Sigmoid colon (tissue), 7 donors: ENCODE measurements around the gene EEF2. TPM values are rescaled to one million over a fixed set of nuclear protein-coding genes. Genes with fewer than 3 reads are reported as not detected.

ENCODE experiments used
- DNase-seq: peaks from one replicate; pipeline ENCODE4 v3.0.0-alpha.2; 2019
- H3K27ac ChIP-seq, 4 donors: fragments of 200-600 bp; sonication (generic); one replicate each; pipeline ENCODE4 v1.5.1; 2016 to 2019; ENCODE audit warnings: mild to moderate bottlenecking in 1 of 4
- H3K27me3 ChIP-seq, 3 donors: fragments of 200-600 bp; sonication (generic); one replicate each; pipeline ENCODE4 v1.5.1; 2019; ENCODE audit warnings: mild to moderate bottlenecking in 1 of 3
- H3K36me3 ChIP-seq, 4 donors: fragments of 200-600 bp; sonication (generic); one replicate each; pipeline ENCODE4 v1.5.1; 2016 to 2019
- H3K4me1 ChIP-seq, 4 donors: fragments of 200-600 bp; sonication (generic); one replicate each; pipeline ENCODE4 v1.5.1; 2017 to 2019
- H3K4me3 ChIP-seq, 4 donors: fragments of 200-600 bp; sonication (generic); one replicate each; pipeline ENCODE4 v1.5.1; 2017 to 2019; ENCODE audit warnings: mild to moderate bottlenecking in 2 of 4, moderate library complexity in 1 of 4
- H3K9me3 ChIP-seq, 4 donors: fragments of 200-600 bp in 3 of 4; sonication (generic) in 3 of 4; one replicate each; pipeline versions ENCODE4 v1.5.1 to v1.6.1; 2013 to 2019
- EP300 ChIP-seq, 4 donors: sonication (generic); formaldehyde crosslinking; IDR thresholded peaks; one replicate each; pipeline ENCODE4 v1.6.1; 2017; ENCODE audit warnings: antibody characterized with exemption in 4 of 4
- POLR2A ChIP-seq, 2 donors: fragments of 450-650 bp; IDR thresholded peaks; one replicate each; pipeline ENCODE4 v1.6.1; 2016; ENCODE audit warnings: antibody characterized with exemption in 2 of 2, mild to moderate bottlenecking in 2 of 2, moderate library complexity in 2 of 2
- POLR2AphosphoS5 ChIP-seq, 4 donors: sonication (generic); formaldehyde crosslinking; IDR thresholded peaks; one replicate each; pipeline ENCODE4 v1.6.1; 2017; ENCODE audit warnings: antibody characterized with exemption in 4 of 4
- WGBS, 2 donors: extraction: QIAGEN DNeasy Blood & Tissue Kit; methylation state at CpG; one replicate each; pipeline ENCODE4 v1.1.7; 2013; 5-methylcytosine and 5-hydroxymethylcytosine counted together
- intact Hi-C: fragments of 100-400 bp; cut with DNase I; formaldehyde crosslinking; loops from one replicate; pipeline ENCODE4 v1.15.1; 2023
- polyA plus RNA-seq, 3 donors: library from polyadenylated mRNA; stranded (reverse); fragments of 200-250 nt; gene quantifications; one replicate each; pipeline ENCODE4 v1.2.3, GENCODE V29; 2013
- total RNA-seq, 4 donors: library from RNA; depleted of rRNA; stranded (reverse); fragments of >200 nt; gene quantifications; one replicate each; pipeline ENCODE4 v1.1.0, GENCODE V29; 2016
- TF ChIP-seq, protein P1 (sequence below), 4 experiments: fragments of 450-650 bp in 3 of 4; fragments of 200-600 bp in 1 of 4; IDR thresholded peaks; one replicate each; pipeline ENCODE4 v1.5.1; 2016 to 2019; ENCODE audit warnings: antibody characterized with exemption in 4 of 4, mild to moderate bottlenecking in 3 of 4, moderate library complexity in 2 of 4
- donor health status: healthy with polysubstance abuse.
- donor health status: Bipolar disorder and iron deficiency.
- donor health status: healthy.

EEF2 gene
- total and polyA plus RNA-seq, 7 donors, result 906 to 2,448 (median 1,842) TPM

DNA sequence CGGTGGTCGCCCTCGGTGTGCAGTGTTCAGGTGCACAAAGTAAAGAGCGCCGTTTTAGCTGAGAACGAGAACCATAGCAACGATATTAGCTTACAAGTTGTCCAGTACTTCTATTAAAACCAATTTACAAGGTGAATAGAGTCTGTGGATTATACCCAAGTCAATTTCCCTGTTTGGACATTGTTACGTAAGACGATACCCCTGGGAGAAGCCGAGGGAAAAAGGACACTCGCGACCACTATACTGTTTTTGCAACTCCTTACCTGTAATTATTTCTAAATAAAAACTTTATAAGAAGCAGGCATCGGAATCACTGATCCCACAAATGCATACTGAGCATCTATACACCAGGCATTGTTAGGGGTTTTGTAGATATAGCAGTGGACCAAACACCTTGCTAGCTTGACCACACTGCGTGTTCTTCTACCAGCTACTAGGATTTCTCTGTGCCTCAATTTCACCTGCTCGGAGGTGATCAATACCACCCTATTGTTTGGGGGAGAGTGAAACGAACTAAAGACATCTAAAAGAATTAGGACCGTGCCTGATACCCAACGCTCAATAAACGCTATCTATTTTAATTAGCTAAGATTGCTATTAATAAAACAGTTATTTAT is 488 bp upstream of the EEF2 start:
- DNase-seq, result no peak
- intact Hi-C loops, result loop anchor here (2.0 to 10.0 kb wide), 7 partner anchors 15 to 529 kb away; partner anchors contain the start of genes ANKRD24, DAPK3, MAP2K2 and PLIN4
- H3K9me3 ChIP-seq, result no peaks in the 10 kb centered on the region
- H3K4me3 ChIP-seq, result peak overlapping the region; percentile 70 to 86 (median 82)
- peaks cover 34 to 37% (median 36%) of the 10 kb centered on the region in 4 donors for H3K36me3 ChIP-seq
- WGBS, 2 donors, result 2 to 5% methylated on average over 19 of the region's 19 CpGs
- TF ChIP-seq EP300 (IDR thresholded peaks at IDR 0.05), result no peak
- TF ChIP-seq, protein P1, sequence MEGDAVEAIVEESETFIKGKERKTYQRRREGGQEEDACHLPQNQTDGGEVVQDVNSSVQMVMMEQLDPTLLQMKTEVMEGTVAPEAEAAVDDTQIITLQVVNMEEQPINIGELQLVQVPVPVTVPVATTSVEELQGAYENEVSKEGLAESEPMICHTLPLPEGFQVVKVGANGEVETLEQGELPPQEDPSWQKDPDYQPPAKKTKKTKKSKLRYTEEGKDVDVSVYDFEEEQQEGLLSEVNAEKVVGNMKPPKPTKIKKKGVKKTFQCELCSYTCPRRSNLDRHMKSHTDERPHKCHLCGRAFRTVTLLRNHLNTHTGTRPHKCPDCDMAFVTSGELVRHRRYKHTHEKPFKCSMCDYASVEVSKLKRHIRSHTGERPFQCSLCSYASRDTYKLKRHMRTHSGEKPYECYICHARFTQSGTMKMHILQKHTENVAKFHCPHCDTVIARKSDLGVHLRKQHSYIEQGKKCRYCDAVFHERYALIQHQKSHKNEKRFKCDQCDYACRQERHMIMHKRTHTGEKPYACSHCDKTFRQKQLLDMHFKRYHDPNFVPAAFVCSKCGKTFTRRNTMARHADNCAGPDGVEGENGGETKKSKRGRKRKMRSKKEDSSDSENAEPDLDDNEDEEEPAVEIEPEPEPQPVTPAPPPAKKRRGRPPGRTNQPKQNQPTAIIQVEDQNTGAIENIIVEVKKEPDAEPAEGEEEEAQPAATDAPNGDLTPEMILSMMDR (IDR thresholded peaks at IDR 0.05), result no peak
- no peak for TF ChIP-seq POLR2AphosphoS5 (IDR thresholded peaks at IDR 0.05)
- TF ChIP-seq POLR2A (IDR thresholded peaks at IDR 0.05), result no peak
- H3K27me3 ChIP-seq, result no peaks in the 10 kb centered on the region
- H3K4me1 ChIP-seq, result peaks cover 0 to 62% (median 49%) of the 10 kb centered on the region in 4 donors
- H3K27ac ChIP-seq, result peak overlapping the region; percentile 92 to 96 (median 94)

- Histone ChIP-seq H3K36me3 (peaks cover 46 to 49% (median 48%) of the 10 kb centered on the region in 4 donors), H3K4me1 (peaks cover 0 to 62% (median 49%) of the 10 kb centered on the region in 4 donors), H3K9me3 (no peaks in the 10 kb centered on the region), H3K4me3 (peak overlapping the region; percentile 70 to 86 (median 82)), H3K27ac (peak overlapping the region; percentile 92 to 96 (median 94)), H3K27me3 (no peaks in the 10 kb centered on the region)
- TF ChIP-seq POLR2AphosphoS5 (IDR thresholded peaks at IDR 0.05), result no peak
- TF ChIP-seq, protein P1 (IDR thresholded peaks at IDR 0.05), result no peak
- no peak for TF ChIP-seq EP300 (IDR thresholded peaks at IDR 0.05)
- no peak for TF ChIP-seq POLR2A (IDR thresholded peaks at IDR 0.05)
- DNase-seq, result no peak
- intact Hi-C loops, result loop anchor here (2.0 to 10.0 kb wide), 2 partner anchors 14 to 530 kb away; partner anchors contain the start of genes DAPK3 and PLIN4
- 0% methylated on average over 10 of the region's 10 CpGs for WGBS, 2 donors
These were observed 717 bp downstream of the EEF2 start for GRCh38 chr19:3984584-3984907.

- no peaks in the 10 kb centered on the region for H3K9me3 ChIP-seq
- no peaks in the 10 kb centered on the region for H3K27me3 ChIP-seq
- peak in 1 of 4 donors; percentile 20 for TF ChIP-seq POLR2AphosphoS5 (IDR thresholded peaks at IDR 0.05)
- no peak for TF ChIP-seq POLR2A (IDR thresholded peaks at IDR 0.05)
- WGBS, 2 donors, result 13 to 33% methylated on average over 30 of the region's 30 CpGs
- peaks cover 51 to 54% (median 53%) of the 10 kb centered on the region in 4 donors for H3K36me3 ChIP-seq
- peaks cover 0 to 62% (median 49%) of the 10 kb centered on the region in 4 donors for H3K4me1 ChIP-seq
- peak overlapping the region; percentile 70 to 86 (median 82) for H3K4me3 ChIP-seq
- intact Hi-C loops, result loop anchor here (2.0 to 10.0 kb wide), 2 partner anchors 13 to 531 kb away; partner anchors contain the start of genes DAPK3 and PLIN4
- peak overlapping the region; percentile 92 to 96 (median 94) for H3K27ac ChIP-seq
- peak; percentile 71 for DNase-seq
These were observed 1.2 kb downstream of the EEF2 start for GRCh38 chr19:3983936-3984583.

DNA sequence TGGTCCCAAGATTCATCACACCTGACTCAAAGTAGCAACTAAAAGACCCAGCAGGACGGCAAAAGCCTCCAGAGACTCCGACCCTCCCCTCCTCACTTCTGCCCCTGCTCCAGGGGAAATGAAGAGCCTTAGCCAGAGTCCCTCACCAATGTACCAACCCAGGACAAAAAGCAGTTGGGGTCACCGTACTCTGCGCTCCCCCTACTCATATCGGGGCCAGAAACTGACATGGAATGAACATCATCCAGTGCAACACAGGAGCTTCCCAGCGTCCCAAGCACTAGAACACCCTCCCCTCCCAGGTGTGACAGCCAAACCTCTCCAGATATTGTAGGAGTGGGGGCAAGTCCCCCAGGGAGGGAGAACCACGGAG is 1.7 kb downstream of the EEF2 start:
- H3K9me3 ChIP-seq, result no peaks in the 10 kb centered on the region
- H3K4me3 ChIP-seq, result peak overlapping the region in 2 of 4 donors; percentile 81 to 84
- no peak for DNase-seq
- peaks cover 0 to 62% (median 49%) of the 10 kb centered on the region in 4 donors for H3K4me1 ChIP-seq
- peaks cover 55 to 59% (median 57%) of the 10 kb centered on the region in 4 donors for H3K36me3 ChIP-seq
- no peaks in the 10 kb centered on the region for H3K27me3 ChIP-seq
- intact Hi-C loops, result loop anchor here (10.0 kb wide), 1 partner anchor 531 kb away; the partner anchor contains the start of gene PLIN4
- H3K27ac ChIP-seq, result peak overlapping the region; percentile 92 to 96 (median 94)
- WGBS, 2 donors, result 61 to 72% methylated on average over 7 of the region's 7 CpGs
- no peak for TF ChIP-seq POLR2A (IDR thresholded peaks at IDR 0.05)
- TF ChIP-seq POLR2AphosphoS5 (IDR thresholded peaks at IDR 0.05), result no peak
- TF ChIP-seq, protein P1 (IDR thresholded peaks at IDR 0.05), result no peak
- TF ChIP-seq EP300 (IDR thresholded peaks at IDR 0.05), result no peak
